Dedifferentiated amniotic fluid mesenchymal stem cell (primary cell): ENCODE data around the gene HOMEZ.
"Not testable (repeated sequence)": the region's sequence is repeated elsewhere in the genome, so short reads cannot be mapped to it uniquely, and the experiment has no call there.

Experiments
- DNase-seq: peaks from one replicate; pipeline ENCODE4 v3.0.0-alpha.2; 2016; ENCODE audit errors: extremely low spot score

The HOMEZ gene

GRCh38 chr14:23286020-23286901 is at the start of gene HOMEZ:
TSS of gene HOMEZ (minus strand) at chr14:23286132. CDS start at chr14:23285952, 180 bp downstream.
- peak; percentile 97 for DNase-seq

- DNase-seq, result no peak
Observed at GRCh38 chr14:23335623-23336022, 49.7 kb upstream of the HOMEZ start.

- peak; percentile 75 for DNase-seq
Observed at GRCh38 chr14:23327947-23328744, 42.2 kb upstream of the HOMEZ start.

GRCh38 chr14:23326491-23327332 is 40.8 kb upstream of the HOMEZ start:
- DNase-seq, result no peak

- not testable (repeated sequence) for DNase-seq
Observed at GRCh38 chr14:23325746-23326145, 39.8 kb upstream of the HOMEZ start.

- DNase-seq, result no peak
Observed at GRCh38 chr14:23324993-23325392, 39.1 kb upstream of the HOMEZ start.

GRCh38 chr14:23324455-23324846 is 38.5 kb upstream of the HOMEZ start:
- DNase-seq, result no peak

- DNase-seq, result no peak
Observed at GRCh38 chr14:23323838-23324454, 38.0 kb upstream of the HOMEZ start.

GRCh38 chr14:23322568-23323517 is 36.9 kb upstream of the HOMEZ start:
- DNase-seq, result no peak

- peak; percentile 31 for DNase-seq
Observed at GRCh38 chr14:23321572-23322547, 35.9 kb upstream of the HOMEZ start.

GRCh38 chr14:23320584-23321571 is 34.9 kb upstream of the HOMEZ start, which contains the start of gene PABPN1:
TSS of gene PABPN1 (plus strand) at chr14:23321457. CDS start at chr14:23321470, 13 bp downstream.
- DNase-seq, result peak; percentile 100

- DNase-seq, result no peak
Observed at GRCh38 chr14:23319746-23320583, 34.0 kb upstream of the HOMEZ start.

- no peak for DNase-seq
Observed at GRCh38 chr14:23316300-23316699, 30.4 kb upstream of the HOMEZ start.

GRCh38 chr14:23310546-23310945 is 24.6 kb upstream of the HOMEZ start:
- DNase-seq, result no peak

- no peak for DNase-seq
Observed at GRCh38 chr14:23308721-23309445, 23.0 kb upstream of the HOMEZ start.
